Measurements from ENCODE around the gene TMEM17. TPM values are rescaled to one million over a fixed set of nuclear protein-coding genes. Genes with fewer than 3 reads are reported as not detected.

Gene TMEM17
- total RNA-seq, 1 donor from 2014 or later: 1.7 TPM

GRCh38 chr2:62473246-62473827 is 32.7 kb downstream of the TMEM17 start:
- Mint-ChIP-seq H3K9me3 (ENCODE audit: unreplicated experiment) (no peaks in the 10 kb centered on the region), H3K27me3 (ENCODE audit: unreplicated experiment) (peaks cover 11% of the 10 kb centered on the region), H3K4me3 (ENCODE audit: unreplicated experiment) (no peak overlapping the region), H3K4me1 (ENCODE audit: unreplicated experiment) (peaks cover 60% of the 10 kb centered on the region), H3K36me3 (ENCODE audit: low read depth, unreplicated experiment) (peaks cover 5% of the 10 kb centered on the region), H3K27ac (ENCODE audit: unreplicated experiment) (no peak overlapping the region)
- no peak for DNase-seq (ENCODE audit: low spot score)
- TF ChIP-seq, protein P1, sequence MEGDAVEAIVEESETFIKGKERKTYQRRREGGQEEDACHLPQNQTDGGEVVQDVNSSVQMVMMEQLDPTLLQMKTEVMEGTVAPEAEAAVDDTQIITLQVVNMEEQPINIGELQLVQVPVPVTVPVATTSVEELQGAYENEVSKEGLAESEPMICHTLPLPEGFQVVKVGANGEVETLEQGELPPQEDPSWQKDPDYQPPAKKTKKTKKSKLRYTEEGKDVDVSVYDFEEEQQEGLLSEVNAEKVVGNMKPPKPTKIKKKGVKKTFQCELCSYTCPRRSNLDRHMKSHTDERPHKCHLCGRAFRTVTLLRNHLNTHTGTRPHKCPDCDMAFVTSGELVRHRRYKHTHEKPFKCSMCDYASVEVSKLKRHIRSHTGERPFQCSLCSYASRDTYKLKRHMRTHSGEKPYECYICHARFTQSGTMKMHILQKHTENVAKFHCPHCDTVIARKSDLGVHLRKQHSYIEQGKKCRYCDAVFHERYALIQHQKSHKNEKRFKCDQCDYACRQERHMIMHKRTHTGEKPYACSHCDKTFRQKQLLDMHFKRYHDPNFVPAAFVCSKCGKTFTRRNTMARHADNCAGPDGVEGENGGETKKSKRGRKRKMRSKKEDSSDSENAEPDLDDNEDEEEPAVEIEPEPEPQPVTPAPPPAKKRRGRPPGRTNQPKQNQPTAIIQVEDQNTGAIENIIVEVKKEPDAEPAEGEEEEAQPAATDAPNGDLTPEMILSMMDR (IDR thresholded peaks at IDR 0.05; ENCODE audit: unreplicated experiment): no peak

DNA sequence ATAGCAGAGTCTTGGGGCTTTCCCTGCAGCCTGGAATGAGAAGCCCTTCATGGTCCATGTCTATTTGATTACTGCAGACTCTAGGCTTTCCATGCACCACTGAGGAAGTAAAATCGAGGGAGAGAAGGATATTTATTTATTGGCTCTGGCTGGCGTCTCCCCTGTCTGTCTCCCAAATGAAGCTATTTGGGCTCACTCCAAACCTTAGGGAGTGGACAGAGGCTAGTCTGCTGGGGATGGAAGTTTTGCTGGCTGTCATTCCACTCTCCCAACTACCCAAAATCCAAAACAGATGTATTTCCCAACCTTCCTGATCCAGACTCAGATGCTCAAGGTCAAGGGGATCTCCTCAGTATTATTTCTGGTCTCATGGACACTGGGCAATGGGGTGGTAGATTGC is 33.7 kb downstream of the TMEM17 start:
- no peak for DNase-seq (ENCODE audit: low spot score)
- H3K9me3 Mint-ChIP-seq (ENCODE audit: unreplicated experiment): no peaks in the 10 kb centered on the region
- TF ChIP-seq, protein P1 (IDR thresholded peaks at IDR 0.05; ENCODE audit: unreplicated experiment): no peak
- H3K27me3 Mint-ChIP-seq (ENCODE audit: unreplicated experiment): peaks cover 11% of the 10 kb centered on the region
- no peak overlapping the region for H3K4me3 Mint-ChIP-seq (ENCODE audit: unreplicated experiment)
- peaks cover 59% of the 10 kb centered on the region for H3K4me1 Mint-ChIP-seq (ENCODE audit: unreplicated experiment)
- H3K27ac Mint-ChIP-seq (ENCODE audit: unreplicated experiment): no peak overlapping the region
- peaks cover 5% of the 10 kb centered on the region for H3K36me3 Mint-ChIP-seq (ENCODE audit: low read depth, unreplicated experiment)

DNA sequence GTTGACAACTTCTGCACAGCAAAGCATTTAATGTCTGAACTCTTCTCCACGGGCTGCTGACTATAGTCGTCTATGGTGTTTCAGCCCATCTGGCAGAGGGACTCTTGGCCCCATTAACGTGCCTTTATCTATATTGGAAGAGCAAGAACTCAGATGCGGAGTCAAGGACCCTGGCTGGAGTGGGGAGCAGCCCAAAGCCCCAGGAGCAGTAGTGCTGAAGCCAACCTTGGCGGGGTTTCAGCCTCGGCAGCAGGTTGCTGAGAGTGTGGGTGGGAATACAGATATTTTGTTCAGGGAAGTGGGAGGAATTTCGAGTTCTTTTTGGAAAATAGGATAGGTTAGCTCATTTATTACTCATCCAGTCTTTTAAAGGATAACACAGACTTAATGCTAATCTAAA is 34.2 kb downstream of the TMEM17 start:
- Mint-ChIP-seq H3K27me3 (ENCODE audit: unreplicated experiment) (peaks cover 11% of the 10 kb centered on the region), H3K27ac (ENCODE audit: unreplicated experiment) (no peak overlapping the region), H3K4me3 (ENCODE audit: unreplicated experiment) (no peak overlapping the region), H3K36me3 (ENCODE audit: low read depth, unreplicated experiment) (peaks cover 5% of the 10 kb centered on the region), H3K4me1 (ENCODE audit: unreplicated experiment) (peaks cover 60% of the 10 kb centered on the region), H3K9me3 (ENCODE audit: unreplicated experiment) (no peaks in the 10 kb centered on the region)
- no peak for DNase-seq (ENCODE audit: low spot score)
- TF ChIP-seq, protein P1 (IDR thresholded peaks at IDR 0.05; ENCODE audit: unreplicated experiment): no peak

DNA sequence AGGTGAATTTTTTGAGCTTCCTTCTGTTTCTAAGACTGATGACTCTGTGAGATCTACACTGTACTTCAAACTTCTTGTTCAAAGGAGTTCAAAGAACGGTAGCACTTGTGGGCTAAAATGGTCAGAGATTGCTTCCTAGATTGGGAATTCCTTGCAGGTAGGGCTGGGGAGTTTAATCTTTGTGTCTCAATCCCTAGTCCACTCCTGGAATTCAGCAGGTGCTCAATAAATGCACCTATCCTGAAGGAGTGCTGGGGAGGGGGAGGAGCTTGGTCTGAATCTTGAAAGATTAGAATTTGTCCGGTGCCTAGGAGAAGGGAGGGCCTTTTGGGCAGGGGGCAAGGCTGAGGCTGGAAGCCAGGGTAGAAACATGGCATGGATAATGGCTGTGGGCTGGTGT is 34.6 kb downstream of the TMEM17 start:
- Mint-ChIP-seq H3K4me1 (ENCODE audit: unreplicated experiment) (peaks cover 57% of the 10 kb centered on the region), H3K27ac (ENCODE audit: unreplicated experiment) (no peak overlapping the region), H3K9me3 (ENCODE audit: unreplicated experiment) (no peaks in the 10 kb centered on the region), H3K27me3 (ENCODE audit: unreplicated experiment) (peaks cover 8% of the 10 kb centered on the region), H3K4me3 (ENCODE audit: unreplicated experiment) (no peak overlapping the region), H3K36me3 (ENCODE audit: low read depth, unreplicated experiment) (peaks cover 1% of the 10 kb centered on the region)
- DNase-seq (ENCODE audit: low spot score): no peak
- TF ChIP-seq, protein P1 (IDR thresholded peaks at IDR 0.05; ENCODE audit: unreplicated experiment): no peak

- no peaks in the 10 kb centered on the region for H3K9me3 Mint-ChIP-seq (ENCODE audit: unreplicated experiment)
- no peak for DNase-seq (ENCODE audit: low spot score)
- no peak overlapping the region for H3K27ac Mint-ChIP-seq (ENCODE audit: unreplicated experiment)
- H3K4me1 Mint-ChIP-seq (ENCODE audit: unreplicated experiment): peaks cover 57% of the 10 kb centered on the region
- H3K4me3 Mint-ChIP-seq (ENCODE audit: unreplicated experiment): no peak overlapping the region
- peaks cover 8% of the 10 kb centered on the region for H3K27me3 Mint-ChIP-seq (ENCODE audit: unreplicated experiment)
- TF ChIP-seq, protein P1 (IDR thresholded peaks at IDR 0.05; ENCODE audit: unreplicated experiment): no peak
- H3K36me3 Mint-ChIP-seq (ENCODE audit: low read depth, unreplicated experiment): no peaks in the 10 kb centered on the region
These were observed 36.4 kb downstream of the TMEM17 start for GRCh38 chr2:62469548-62469947.

All from endothelial cell (in vitro differentiated cells).